Activated naive CD8-positive, alpha-beta T cell treated with anti-CD3 and anti-CD28 coated beads, Interleukin-2, amount 10 ng/mL, durations not matched to agents 7 days and 5 days (primary cell): Measurements from ENCODE around the gene MYO9B. TPM values are rescaled to one million over a fixed set of nuclear protein-coding genes. Genes with fewer than 3 reads are reported as not detected.

Experiments used
- ATAC-seq: fragments of 150-1000 bp; cut with Tn5 transposase; one replicate; pipeline ENCODE4 v1.10.0; 2021; ENCODE audit warnings: low read depth, moderate library complexity
- POLR2A ChIA-PET: fragments of 350-600 bp; sonication (Branson Sonifier 250); formaldehyde crosslinking; loops from one replicate; lab custom pipeline; 2021; ENCODE audit warnings: antibody characterized with exemption; lab: Charles Lee
- DNase-seq: peaks from one replicate; pipeline ENCODE4 v3.0.0; 2021
- H3K27ac Mint-ChIP-seq: one replicate; pipeline ENCODE4 v1.8.0; 2022; ENCODE audit warnings: mild to moderate bottlenecking, mixed read lengths
- H3K27me3 Mint-ChIP-seq: one replicate; pipeline ENCODE4 v1.8.0; 2022; ENCODE audit warnings: mild to moderate bottlenecking, moderate library complexity, mixed read lengths
- H3K36me3 Mint-ChIP-seq: one replicate; pipeline ENCODE4 v1.8.0; 2021; ENCODE audit warnings: mild to moderate bottlenecking, mixed read lengths
- H3K4me1 Mint-ChIP-seq: one replicate; pipeline ENCODE4 v1.8.0; 2021; ENCODE audit warnings: mixed read lengths
- H3K4me3 Mint-ChIP-seq: one replicate; pipeline ENCODE4 v1.8.0; 2022; ENCODE audit warnings: mild to moderate bottlenecking, moderate library complexity, mixed read lengths
- H3K9me3 Mint-ChIP-seq: one replicate; pipeline ENCODE4 v1.8.0; 2021; ENCODE audit warnings: mixed read lengths
- total RNA-seq, 2 experiments: library from RNA; stranded (reverse); gene quantifications; one replicate each; pipeline ENCODE4 v1.2.3, GENCODE V29; 2021

Gene MYO9B
- 100 to 1,000 TPM; 275 to 285 TPM for total RNA-seq

GRCh38 chr19:17075035-17075863 lies at the start of gene MYO9B, which contains the start of gene HAUS8:
MYO9B (plus strand) TSS chr19:17075777; CDS start chr19:17101718, 25,941 bp downstream.
HAUS8 (minus strand) TSS chr19:17075452; CDS start chr19:17075422, 30 bp downstream.
- peak within 1 kb of the TSS; percentile 99 for H3K4me3 Mint-ChIP-seq
- POLR2A ChIA-PET, result interaction anchor here (0.6 to 4.3 kb wide), 14 partner anchors 10 to 207 kb away, joined by 3 to 64 read pairs (median 4); partner anchors contain the start of genes OCEL1 and USE1
- ATAC-seq (peak; percentile 90), DNase-seq (peak; percentile 99)
- peak within 1 kb of the TSS; percentile 98 for H3K27ac Mint-ChIP-seq
- H3K4me1 Mint-ChIP-seq, result peaks cover 45% of the 10 kb centered on the region
- H3K36me3 Mint-ChIP-seq, result peaks cover 28% of the 10 kb centered on the region
- no peaks in the 10 kb centered on the region for H3K9me3 Mint-ChIP-seq
- H3K27me3 Mint-ChIP-seq, result no peaks in the 10 kb centered on the region

- H3K9me3 Mint-ChIP-seq, result peaks cover 13% of the 10 kb centered on the region
- peaks cover 4% of the 10 kb centered on the region for H3K36me3 Mint-ChIP-seq
- POLR2A ChIA-PET, result no interaction called here
- H3K27me3 Mint-ChIP-seq, result peaks cover 44% of the 10 kb centered on the region
- DNase-seq (no peak), ATAC-seq (no peak)
- no peaks in the 10 kb centered on the region for H3K4me1 Mint-ChIP-seq
- H3K4me3 Mint-ChIP-seq, result no peak overlapping the region
- H3K27ac Mint-ChIP-seq, result no peak overlapping the region
Measured at GRCh38 chr19:17025991-17026658, 49.5 kb upstream of the MYO9B start.

GRCh38 chr19:17026706-17027534 lies 48.7 kb upstream of the MYO9B start, which contains the start of gene CPAMD8:
CPAMD8 (minus strand) TSS chr19:17026810; CDS start chr19:17026642, 168 bp downstream.
- Mint-ChIP-seq H3K4me1 (no peaks in the 10 kb centered on the region), H3K36me3 (peaks cover 4% of the 10 kb centered on the region), H3K9me3 (peaks cover 13% of the 10 kb centered on the region), H3K27me3 (peaks cover 44% of the 10 kb centered on the region), H3K27ac (no peak within 1 kb of the TSS), H3K4me3 (no peak within 1 kb of the TSS)
- POLR2A ChIA-PET, result no interaction called here
- ATAC-seq, result no peak
- no peak for DNase-seq

- Mint-ChIP-seq H3K4me3 (no peak overlapping the region), H3K27me3 (peaks cover 48% of the 10 kb centered on the region), H3K9me3 (peaks cover 10% of the 10 kb centered on the region), H3K4me1 (no peaks in the 10 kb centered on the region), H3K27ac (no peak overlapping the region), H3K36me3 (peaks cover 4% of the 10 kb centered on the region)
- DNase-seq (no peak), ATAC-seq (no peak)
- POLR2A ChIA-PET, result no interaction called here
Measured at GRCh38 chr19:17027535-17027975, 48.0 kb upstream of the MYO9B start.

- Mint-ChIP-seq H3K9me3 (no peaks in the 10 kb centered on the region), H3K27me3 (peaks cover 26% of the 10 kb centered on the region), H3K36me3 (no peaks in the 10 kb centered on the region), H3K27ac (no peak overlapping the region), H3K4me1 (peaks cover 3% of the 10 kb centered on the region), H3K4me3 (no peak overlapping the region)
- POLR2A ChIA-PET, result interaction anchor here (0.6 kb wide), 1 partner anchor 15 kb away, joined by 3 read pairs; no protein-coding TSS in a partner anchor
- ATAC-seq (no peak), DNase-seq (no peak)
Measured at GRCh38 chr19:17031741-17032140, 43.8 kb upstream of the MYO9B start.

GRCh38 chr19:17035842-17036424 lies 39.6 kb upstream of the MYO9B start:
- no peak overlapping the region for H3K4me3 Mint-ChIP-seq
- peaks cover 6% of the 10 kb centered on the region for H3K27me3 Mint-ChIP-seq
- no peak for DNase-seq
- no peak overlapping the region for H3K27ac Mint-ChIP-seq
- no peak for ATAC-seq
- no peaks in the 10 kb centered on the region for H3K36me3 Mint-ChIP-seq
- no peaks in the 10 kb centered on the region for H3K9me3 Mint-ChIP-seq
- peaks cover 3% of the 10 kb centered on the region for H3K4me1 Mint-ChIP-seq
- POLR2A ChIA-PET, result no interaction called here

GRCh38 chr19:17036640-17037039 lies 38.9 kb upstream of the MYO9B start:
- POLR2A ChIA-PET, result no interaction called here
- Mint-ChIP-seq H3K36me3 (no peaks in the 10 kb centered on the region), H3K4me1 (peaks cover 3% of the 10 kb centered on the region), H3K9me3 (no peaks in the 10 kb centered on the region), H3K4me3 (no peak overlapping the region), H3K27me3 (peaks cover 6% of the 10 kb centered on the region), H3K27ac (no peak overlapping the region)
- no peak for ATAC-seq
- no peak for DNase-seq

- H3K36me3 Mint-ChIP-seq, result no peaks in the 10 kb centered on the region
- no peak overlapping the region for H3K4me3 Mint-ChIP-seq
- H3K4me1 Mint-ChIP-seq, result peaks cover 3% of the 10 kb centered on the region
- POLR2A ChIA-PET, result no interaction called here
- ATAC-seq (no peak), DNase-seq (no peak)
- no peaks in the 10 kb centered on the region for H3K9me3 Mint-ChIP-seq
- H3K27me3 Mint-ChIP-seq, result peaks cover 6% of the 10 kb centered on the region
- H3K27ac Mint-ChIP-seq, result no peak overlapping the region
Measured at GRCh38 chr19:17037184-17037583, 38.4 kb upstream of the MYO9B start.

GRCh38 chr19:17037966-17038500 lies 37.5 kb upstream of the MYO9B start:
- Mint-ChIP-seq H3K4me1 (peaks cover 3% of the 10 kb centered on the region), H3K27ac (no peak overlapping the region), H3K9me3 (no peaks in the 10 kb centered on the region), H3K36me3 (no peaks in the 10 kb centered on the region), H3K4me3 (no peak overlapping the region), H3K27me3 (peaks cover 2% of the 10 kb centered on the region)
- no peak for ATAC-seq
- no peak for DNase-seq
- POLR2A ChIA-PET, result no interaction called here

- H3K9me3 Mint-ChIP-seq, result no peaks in the 10 kb centered on the region
- DNase-seq (no peak), ATAC-seq (no peak)
- H3K36me3 Mint-ChIP-seq, result no peaks in the 10 kb centered on the region
- no peak overlapping the region for H3K27ac Mint-ChIP-seq
- no peak overlapping the region for H3K4me3 Mint-ChIP-seq
- H3K27me3 Mint-ChIP-seq, result no peaks in the 10 kb centered on the region
- POLR2A ChIA-PET, result no interaction called here
- H3K4me1 Mint-ChIP-seq, result no peaks in the 10 kb centered on the region
Measured at GRCh38 chr19:17041976-17042375, 33.6 kb upstream of the MYO9B start.

- no peaks in the 10 kb centered on the region for H3K27me3 Mint-ChIP-seq
- H3K27ac Mint-ChIP-seq, result no peak overlapping the region
- no peak overlapping the region for H3K4me3 Mint-ChIP-seq
- no peak for DNase-seq
- no peaks in the 10 kb centered on the region for H3K36me3 Mint-ChIP-seq
- H3K4me1 Mint-ChIP-seq, result no peaks in the 10 kb centered on the region
- POLR2A ChIA-PET, result interaction anchor here (0.6 kb wide), 1 partner anchor 13 kb away, joined by 4 read pairs; no protein-coding TSS in a partner anchor
- H3K9me3 Mint-ChIP-seq, result no peaks in the 10 kb centered on the region
- ATAC-seq, result no peak
Measured at GRCh38 chr19:17043744-17044143, 31.8 kb upstream of the MYO9B start.

GRCh38 chr19:17045907-17046502 lies 29.6 kb upstream of the MYO9B start:
- H3K27me3 Mint-ChIP-seq, result no peaks in the 10 kb centered on the region
- no peaks in the 10 kb centered on the region for H3K4me1 Mint-ChIP-seq
- DNase-seq (no peak), ATAC-seq (no peak)
- no peaks in the 10 kb centered on the region for H3K9me3 Mint-ChIP-seq
- no peaks in the 10 kb centered on the region for H3K36me3 Mint-ChIP-seq
- POLR2A ChIA-PET, result no interaction called here
- H3K27ac Mint-ChIP-seq, result no peak overlapping the region
- no peak overlapping the region for H3K4me3 Mint-ChIP-seq
